ENCODE measurements around the gene DUOXA2.
"Not testable (repeated sequence)": the region's sequence is repeated elsewhere in the genome, so short reads cannot be mapped to it uniquely, and the experiment has no call there.

The DUOXA2 gene

GRCh38 chr15:45114076-45114750, at the start of gene DUOXA2, which contains the start of gene DUOX2:
Gene DUOXA2, plus strand, starts transcription at chr15:45114326. Its CDS starts 280 bp downstream, at chr15:45114606.
Gene DUOX2, minus strand, starts transcription at chr15:45114172. Its CDS starts 761 bp downstream, at chr15:45113411.
- no peak for TF ChIP-seq JUND (IDR thresholded peaks at IDR 0.05; ENCODE audit: low read depth)
- in situ Hi-C loops (cut with HindIII; ENCODE audit: low pct_unique_long_range_greater_than_20kb, low sequenced_read_pairs) = no loop called here
- DNase-seq (ENCODE audit: low read depth in 1 of 2, low spot score in 1 of 2) = no peak

GRCh38 chr15:45064386-45064785, 49.7 kb upstream of the DUOXA2 start:
- in situ Hi-C loops (cut with HindIII; ENCODE audit: low pct_unique_long_range_greater_than_20kb, low sequenced_read_pairs) = no loop called here
- TF ChIP-seq JUND (IDR thresholded peaks at IDR 0.05; ENCODE audit: low read depth) = no peak

GRCh38 chr15:45069942-45070360, 44.2 kb upstream of the DUOXA2 start:
- in situ Hi-C loops (cut with HindIII; ENCODE audit: low pct_unique_long_range_greater_than_20kb, low sequenced_read_pairs); DNase-seq (ENCODE audit: low read depth in 1 of 2, low spot score in 1 of 2): not testable (repeated sequence)

More at GRCh38 chr15:45064386-45064785, 49.7 kb upstream of the DUOXA2 start:
- DNase-seq (ENCODE audit: low read depth in 1 of 2, low spot score in 1 of 2) = no peak

GRCh38 chr15:45073602-45074001, 40.5 kb upstream of the DUOXA2 start:
- DNase-seq (ENCODE audit: low read depth in 1 of 2, low spot score in 1 of 2) = not testable (repeated sequence)

GRCh38 chr15:45075440-45076320, 38.4 kb upstream of the DUOXA2 start:
- DNase-seq (ENCODE audit: low read depth in 1 of 2, low spot score in 1 of 2); in situ Hi-C loops (cut with HindIII; ENCODE audit: low pct_unique_long_range_greater_than_20kb, low sequenced_read_pairs): not testable (repeated sequence)

More at GRCh38 chr15:45073602-45074001, 40.5 kb upstream of the DUOXA2 start:
- in situ Hi-C loops (cut with HindIII; ENCODE audit: low pct_unique_long_range_greater_than_20kb, low sequenced_read_pairs) = not testable (repeated sequence)

- DNase-seq (ENCODE audit: low read depth in 1 of 2, low spot score in 1 of 2); in situ Hi-C loops (cut with HindIII; ENCODE audit: low pct_unique_long_range_greater_than_20kb, low sequenced_read_pairs): not testable (repeated sequence)
Measured at GRCh38 chr15:45077391-45077790, 36.7 kb upstream of the DUOXA2 start.

- in situ Hi-C loops (cut with HindIII; ENCODE audit: low pct_unique_long_range_greater_than_20kb, low sequenced_read_pairs); DNase-seq (ENCODE audit: low read depth in 1 of 2, low spot score in 1 of 2): not testable (repeated sequence)
Measured at GRCh38 chr15:45079201-45079600, 34.9 kb upstream of the DUOXA2 start.

GRCh38 chr15:45079628-45080246, 34.4 kb upstream of the DUOXA2 start:
- in situ Hi-C loops (cut with HindIII; ENCODE audit: low pct_unique_long_range_greater_than_20kb, low sequenced_read_pairs); DNase-seq (ENCODE audit: low read depth in 1 of 2, low spot score in 1 of 2): not testable (repeated sequence)

- in situ Hi-C loops (cut with HindIII; ENCODE audit: low pct_unique_long_range_greater_than_20kb, low sequenced_read_pairs); DNase-seq (ENCODE audit: low read depth in 1 of 2, low spot score in 1 of 2): not testable (repeated sequence)
Measured at GRCh38 chr15:45080593-45080992, 33.5 kb upstream of the DUOXA2 start.

GRCh38 chr15:45082412-45082811, 31.7 kb upstream of the DUOXA2 start:
- DNase-seq (ENCODE audit: low read depth in 1 of 2, low spot score in 1 of 2); in situ Hi-C loops (cut with HindIII; ENCODE audit: low pct_unique_long_range_greater_than_20kb, low sequenced_read_pairs): not testable (repeated sequence)

- DNase-seq (ENCODE audit: low read depth in 1 of 2, low spot score in 1 of 2) = no peak
- in situ Hi-C loops (cut with HindIII; ENCODE audit: low pct_unique_long_range_greater_than_20kb, low sequenced_read_pairs) = no loop called here
- no peak for TF ChIP-seq JUND (IDR thresholded peaks at IDR 0.05; ENCODE audit: low read depth)
Measured at GRCh38 chr15:45083223-45083622, 30.9 kb upstream of the DUOXA2 start.

GRCh38 chr15:45084163-45084562, 30.0 kb upstream of the DUOXA2 start:
- DNase-seq (ENCODE audit: low read depth in 1 of 2, low spot score in 1 of 2) = no peak
- in situ Hi-C loops (cut with HindIII; ENCODE audit: low pct_unique_long_range_greater_than_20kb, low sequenced_read_pairs) = no loop called here
- TF ChIP-seq JUND (IDR thresholded peaks at IDR 0.05; ENCODE audit: low read depth) = no peak

- DNase-seq (ENCODE audit: low read depth in 1 of 2, low spot score in 1 of 2) = no peak
- in situ Hi-C loops (cut with HindIII; ENCODE audit: low pct_unique_long_range_greater_than_20kb, low sequenced_read_pairs) = no loop called here
- no peak for TF ChIP-seq JUND (IDR thresholded peaks at IDR 0.05; ENCODE audit: low read depth)
Measured at GRCh38 chr15:45087513-45087912, 26.6 kb upstream of the DUOXA2 start.
